Activated B cell treated with CpG ODN at 0.5 μM for 24 hours (primary cell): ENCODE results near the gene SLC30A2. TPM values are rescaled to one million over a fixed set of nuclear protein-coding genes. Genes with fewer than 3 reads are reported as not detected.

Experiments
- ATAC-seq: fragments of 200-7000 bp; cut with Tn5 transposase; one replicate; pipeline ENCODE4 v1.10.0; 2021; ENCODE audit warnings: low read depth, mild to moderate bottlenecking, moderate library complexity
- CTCF ChIA-PET: fragments of 350-600 bp; sonication (Branson Sonifier 250); formaldehyde crosslinking; loops from one replicate; lab custom pipeline; 2021; ENCODE audit warnings: antibody characterized with exemption; lab: Charles Lee
- POLR2A ChIA-PET: fragments of 350-600 bp; sonication (Branson Sonifier 250); formaldehyde crosslinking; loops from one replicate; lab custom pipeline; 2021; ENCODE audit warnings: antibody characterized with exemption; lab: Charles Lee
- DNase-seq: peaks from one replicate; pipeline ENCODE4 v3.0.0; 2022
- H3K27ac Mint-ChIP-seq: one replicate; pipeline ENCODE4 v1.8.0; 2020; ENCODE audit warnings: mixed read lengths
- H3K27me3 Mint-ChIP-seq: one replicate; pipeline ENCODE4 v1.8.0; 2021; ENCODE audit warnings: mixed read lengths
- H3K36me3 Mint-ChIP-seq: one replicate; pipeline ENCODE4 v1.8.0; 2021; ENCODE audit warnings: low read depth, mixed read lengths
- H3K4me1 Mint-ChIP-seq: one replicate; pipeline ENCODE4 v1.8.0; 2021; ENCODE audit warnings: mixed read lengths
- H3K4me3 Mint-ChIP-seq: one replicate; pipeline ENCODE4 v1.8.0; 2020; ENCODE audit warnings: mild to moderate bottlenecking, mixed read lengths
- H3K9me3 Mint-ChIP-seq: one replicate; pipeline ENCODE4 v1.8.0; 2020; ENCODE audit warnings: mixed read lengths
- intact Hi-C: fragments of 100-400 bp; cut with micrococcal nuclease; formaldehyde crosslinking; loops from one replicate; pipeline ENCODE4 v1.15.1; 2024
- total RNA-seq: library from RNA; stranded (reverse); gene quantifications from 2 replicates; pipeline ENCODE4 v1.2.3, GENCODE V29; 2022
- TF ChIP-seq, protein P1 (sequence below): fragments of 200-600 bp; IDR thresholded peaks from one replicate; pipeline ENCODE4 v1.8.0; 2022; ENCODE audit warnings: antibody characterized with exemption, mild to moderate bottlenecking

The SLC30A2 gene
- total RNA-seq, 1 donor from 2014 or later: not detected

DNA sequence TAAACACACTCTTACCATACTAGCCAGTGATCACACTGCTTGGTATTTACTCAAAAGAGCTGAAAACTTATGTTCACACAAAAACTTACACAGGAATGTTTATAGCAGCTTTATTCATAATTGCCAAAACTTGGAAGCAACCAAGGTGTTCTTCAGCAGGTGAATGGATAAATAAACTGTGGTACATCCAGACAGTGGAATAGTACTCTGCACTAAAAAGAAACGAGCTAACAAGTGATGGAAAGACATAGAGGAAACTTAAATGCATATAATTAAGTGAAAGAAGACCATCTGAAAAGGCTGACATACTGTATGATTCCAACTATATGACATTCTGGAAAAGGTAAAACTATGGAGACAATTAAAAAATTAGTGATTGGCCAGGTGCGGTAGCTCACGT lies 45.0 kb upstream of the SLC30A2 start:
- H3K27ac Mint-ChIP-seq: no peak overlapping the region
- POLR2A ChIA-PET: no interaction called here
- H3K27me3 Mint-ChIP-seq: peaks cover 25% of the 10 kb centered on the region
- TF ChIP-seq, protein P1, sequence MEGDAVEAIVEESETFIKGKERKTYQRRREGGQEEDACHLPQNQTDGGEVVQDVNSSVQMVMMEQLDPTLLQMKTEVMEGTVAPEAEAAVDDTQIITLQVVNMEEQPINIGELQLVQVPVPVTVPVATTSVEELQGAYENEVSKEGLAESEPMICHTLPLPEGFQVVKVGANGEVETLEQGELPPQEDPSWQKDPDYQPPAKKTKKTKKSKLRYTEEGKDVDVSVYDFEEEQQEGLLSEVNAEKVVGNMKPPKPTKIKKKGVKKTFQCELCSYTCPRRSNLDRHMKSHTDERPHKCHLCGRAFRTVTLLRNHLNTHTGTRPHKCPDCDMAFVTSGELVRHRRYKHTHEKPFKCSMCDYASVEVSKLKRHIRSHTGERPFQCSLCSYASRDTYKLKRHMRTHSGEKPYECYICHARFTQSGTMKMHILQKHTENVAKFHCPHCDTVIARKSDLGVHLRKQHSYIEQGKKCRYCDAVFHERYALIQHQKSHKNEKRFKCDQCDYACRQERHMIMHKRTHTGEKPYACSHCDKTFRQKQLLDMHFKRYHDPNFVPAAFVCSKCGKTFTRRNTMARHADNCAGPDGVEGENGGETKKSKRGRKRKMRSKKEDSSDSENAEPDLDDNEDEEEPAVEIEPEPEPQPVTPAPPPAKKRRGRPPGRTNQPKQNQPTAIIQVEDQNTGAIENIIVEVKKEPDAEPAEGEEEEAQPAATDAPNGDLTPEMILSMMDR: no peak
- CTCF ChIA-PET: no interaction called here
- ATAC-seq (no peak), DNase-seq (no peak)
- H3K4me1 Mint-ChIP-seq: no peaks in the 10 kb centered on the region
- no peak overlapping the region for H3K4me3 Mint-ChIP-seq
- no peaks in the 10 kb centered on the region for H3K36me3 Mint-ChIP-seq
- intact Hi-C loops: no loop called here
- no peaks in the 10 kb centered on the region for H3K9me3 Mint-ChIP-seq

DNA sequence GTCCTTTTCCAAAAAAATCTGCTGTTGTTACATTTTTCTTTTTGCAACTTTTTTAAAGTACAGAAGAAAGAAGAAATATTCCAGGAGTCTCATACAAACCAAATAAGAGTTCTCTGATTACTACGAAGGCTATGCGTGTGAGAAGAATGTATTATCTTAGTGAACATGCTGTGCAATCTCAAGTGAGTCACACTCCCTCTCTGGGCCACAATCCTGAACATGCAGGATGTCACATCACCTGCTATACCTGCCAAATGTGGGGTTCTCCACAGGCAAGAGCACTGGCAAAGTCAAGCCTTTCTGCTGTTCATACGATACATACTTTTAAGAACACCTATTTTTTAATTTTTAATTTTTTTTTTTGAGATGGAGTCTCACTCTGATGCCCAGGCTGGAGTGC lies 43.2 kb upstream of the SLC30A2 start:
- ChIA-PET POLR2A (no interaction called here), CTCF (no interaction called here)
- DNase-seq (no peak), ATAC-seq (no peak)
- H3K27ac Mint-ChIP-seq: no peak overlapping the region
- no peaks in the 10 kb centered on the region for H3K4me1 Mint-ChIP-seq
- H3K36me3 Mint-ChIP-seq: no peaks in the 10 kb centered on the region
- H3K4me3 Mint-ChIP-seq: no peak overlapping the region
- TF ChIP-seq, protein P1: no peak
- peaks cover 36% of the 10 kb centered on the region for H3K27me3 Mint-ChIP-seq
- no peaks in the 10 kb centered on the region for H3K9me3 Mint-ChIP-seq
- intact Hi-C loops: no loop called here

DNA sequence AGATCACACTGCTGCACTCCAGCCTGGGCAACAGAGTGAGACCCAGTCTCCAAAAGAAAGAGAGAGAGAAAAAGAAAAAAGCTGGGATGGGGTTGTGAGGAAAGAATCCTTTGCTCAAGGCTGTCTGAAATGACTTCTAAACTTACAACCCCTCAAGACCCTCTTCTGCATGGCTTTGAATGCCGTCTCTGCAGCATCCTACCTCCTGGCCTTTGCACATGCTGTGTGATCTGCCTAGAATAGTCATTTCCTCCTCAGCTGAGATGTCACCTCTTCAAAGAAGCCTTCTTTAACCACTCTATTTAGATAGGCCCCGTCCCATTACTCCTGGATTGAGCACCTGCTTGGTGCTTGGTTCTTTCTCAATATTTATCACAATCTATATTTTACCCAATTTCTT lies 38.9 kb upstream of the SLC30A2 start:
- ChIA-PET POLR2A (no interaction called here), CTCF (no interaction called here)
- Mint-ChIP-seq H3K4me3 (no peak overlapping the region), H3K9me3 (no peaks in the 10 kb centered on the region), H3K27ac (no peak overlapping the region), H3K36me3 (no peaks in the 10 kb centered on the region), H3K4me1 (no peaks in the 10 kb centered on the region), H3K27me3 (peaks cover 19% of the 10 kb centered on the region)
- DNase-seq: no peak
- intact Hi-C loops: no loop called here
- TF ChIP-seq, protein P1: no peak
- ATAC-seq: no peak

DNA sequence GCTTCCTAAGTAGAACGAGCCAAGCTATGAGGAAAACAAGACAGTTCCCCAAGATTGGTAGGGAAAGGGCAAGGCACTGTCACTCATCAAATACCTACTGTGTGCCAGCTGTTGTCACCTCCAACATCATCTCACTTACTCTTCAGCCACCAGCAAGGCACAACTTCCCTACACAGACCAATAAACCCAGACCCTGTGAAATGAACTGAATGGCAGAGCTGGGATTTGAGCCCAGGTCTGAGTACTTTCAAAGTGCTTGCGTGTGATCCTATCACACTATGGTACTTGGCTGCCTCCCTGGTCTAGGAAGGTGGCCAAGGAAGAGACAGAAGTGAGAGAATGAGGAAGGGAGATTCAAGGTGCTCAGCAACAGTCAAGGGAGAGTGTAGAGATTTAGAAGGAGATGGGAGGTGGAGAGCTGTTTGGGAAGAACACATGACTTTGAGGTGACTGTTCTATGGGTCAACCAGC lies 38.2 kb upstream of the SLC30A2 start:
- POLR2A ChIA-PET: no interaction called here

DNA sequence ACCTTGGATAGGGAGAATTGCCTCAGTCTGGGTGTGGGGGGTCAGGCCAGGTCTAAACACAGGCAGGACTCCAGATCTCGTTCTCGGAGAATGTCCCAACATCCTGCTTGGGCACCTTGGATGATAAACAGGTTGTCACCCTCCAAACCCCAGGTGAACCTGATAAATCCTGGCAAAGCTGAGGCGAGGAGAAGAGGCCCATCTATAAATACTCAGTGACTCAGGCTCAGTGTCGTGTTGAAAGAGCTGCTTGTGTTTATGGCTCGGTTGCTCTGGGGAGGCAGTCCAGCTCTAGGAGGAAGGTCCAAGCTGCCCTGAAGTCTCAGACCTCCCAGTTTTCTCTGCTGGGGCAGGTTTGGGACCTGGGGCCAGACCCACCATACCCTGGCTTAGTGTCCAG lies 37.3 kb upstream of the SLC30A2 start:
- Mint-ChIP-seq H3K36me3 (no peaks in the 10 kb centered on the region), H3K9me3 (no peaks in the 10 kb centered on the region), H3K4me3 (no peak overlapping the region), H3K27ac (no peak overlapping the region), H3K4me1 (no peaks in the 10 kb centered on the region), H3K27me3 (peaks cover 16% of the 10 kb centered on the region)
- ATAC-seq: no peak
- TF ChIP-seq, protein P1: no peak
- intact Hi-C loops: no loop called here
- DNase-seq: no peak
- ChIA-PET CTCF (no interaction called here), POLR2A (no interaction called here)

More for the DNA sequence above, 38.2 kb upstream of the SLC30A2 start:
- H3K4me3 Mint-ChIP-seq: no peak overlapping the region
- CTCF ChIA-PET: no interaction called here
- ATAC-seq (no peak), DNase-seq (no peak)
- H3K27ac Mint-ChIP-seq: no peak overlapping the region
- TF ChIP-seq, protein P1: no peak
- H3K9me3 Mint-ChIP-seq: no peaks in the 10 kb centered on the region
- no peaks in the 10 kb centered on the region for H3K36me3 Mint-ChIP-seq
- H3K4me1 Mint-ChIP-seq: no peaks in the 10 kb centered on the region
- H3K27me3 Mint-ChIP-seq: peaks cover 17% of the 10 kb centered on the region
- intact Hi-C loops: no loop called here
